COLO668 (cell line): Measurements from ENCODE around the gene ACTR1B.
"Not testable (repeated sequence)": the region's sequence is repeated elsewhere in the genome, so short reads cannot be mapped to it uniquely, and the experiment has no call there.

Experiments used
- DNase-seq: peaks from one replicate; lab custom pipeline; 2025; ENCODE audit not compliant: unreplicated experiment; lab: John Stamatoyannopoulos, UW

ACTR1B gene

GRCh38 chr2:97659256-97660043 lies 4.4 kb downstream of the ACTR1B start:
- no peak for DNase-seq

- DNase-seq, result no peak
Measured at GRCh38 chr2:97658691-97659157, 5.1 kb downstream of the ACTR1B start.

- no peak for DNase-seq
Measured at GRCh38 chr2:97657986-97658690, 5.7 kb downstream of the ACTR1B start.

GRCh38 chr2:97656905-97657587 lies 6.8 kb downstream of the ACTR1B start:
- DNase-seq, result no peak

GRCh38 chr2:97656129-97656755 lies 7.6 kb downstream of the ACTR1B start:
- no peak for DNase-seq

- no peak for DNase-seq
Measured at GRCh38 chr2:97654791-97655190, 9.1 kb downstream of the ACTR1B start.

GRCh38 chr2:97654309-97654708 lies 9.5 kb downstream of the ACTR1B start:
- no peak for DNase-seq

GRCh38 chr2:97653874-97654273 lies 10.0 kb downstream of the ACTR1B start:
- no peak for DNase-seq

GRCh38 chr2:97653473-97653872 lies 10.4 kb downstream of the ACTR1B start:
- DNase-seq, result no peak

GRCh38 chr2:97651114-97651513 lies 12.7 kb downstream of the ACTR1B start:
- DNase-seq, result no peak

GRCh38 chr2:97646977-97647376 lies 16.9 kb downstream of the ACTR1B start:
- DNase-seq, result no peak

- peak; percentile 98 for DNase-seq
Measured at GRCh38 chr2:97645695-97646629, 17.9 kb downstream of the ACTR1B start, which contains the start of gene COX5B. Gene COX5B, plus strand, starts transcription at chr2:97646062. Its CDS starts 25 bp downstream, at chr2:97646087.

- no peak for DNase-seq
Measured at GRCh38 chr2:97645112-97645694, 18.6 kb downstream of the ACTR1B start.

GRCh38 chr2:97644023-97644717 lies 19.7 kb downstream of the ACTR1B start:
- no peak for DNase-seq

- DNase-seq, result not testable (repeated sequence)
Measured at GRCh38 chr2:97626049-97626430, 37.8 kb downstream of the ACTR1B start.

GRCh38 chr2:97625354-97626048 lies 38.3 kb downstream of the ACTR1B start:
- not testable (repeated sequence) for DNase-seq

- not testable (repeated sequence) for DNase-seq
Measured at GRCh38 chr2:97622976-97623375, 40.9 kb downstream of the ACTR1B start.

GRCh38 chr2:97620492-97620891 lies 43.4 kb downstream of the ACTR1B start:
- not testable (repeated sequence) for DNase-seq
